ENCODE measurements around the gene PRTG. TPM values are rescaled to one million over a fixed set of nuclear protein-coding genes. Genes with fewer than 3 reads are reported as not detected.

Gene PRTG
- total RNA-seq, 1 donor from 2014 or later: 8.6 TPM

GRCh38 chr15:55681631-55682030, 61.3 kb downstream of the PRTG start:
- no peak overlapping the region for H3K4me3 ChIP-seq
- no peak for ATAC-seq
- no peak for TF ChIP-seq CTCF (IDR thresholded peaks at IDR 0.05)
- no peak for DNase-seq
- no peaks in the 10 kb centered on the region for H3K27me3 ChIP-seq
- no peaks in the 10 kb centered on the region for H3K9me3 ChIP-seq
- intact Hi-C loops (cut with DNase I): no loop called here
- no peaks in the 10 kb centered on the region for H3K4me1 ChIP-seq
- no peaks in the 10 kb centered on the region for H3K36me3 ChIP-seq
- no peak overlapping the region for H3K27ac ChIP-seq

- H3K9me3 ChIP-seq: no peaks in the 10 kb centered on the region
- no peak overlapping the region for H3K4me3 ChIP-seq
- ATAC-seq: no peak
- intact Hi-C loops (cut with DNase I): no loop called here
- TF ChIP-seq CTCF (IDR thresholded peaks at IDR 0.05): no peak
- no peak overlapping the region for H3K27ac ChIP-seq
- no peaks in the 10 kb centered on the region for H3K36me3 ChIP-seq
- H3K27me3 ChIP-seq: no peaks in the 10 kb centered on the region
- H3K4me1 ChIP-seq: no peaks in the 10 kb centered on the region
- DNase-seq: no peak
These were observed 66.4 kb downstream of the PRTG start for GRCh38 chr15:55676507-55676906.

- Histone ChIP-seq H3K4me3 (no peak overlapping the region), H3K27ac (no peak overlapping the region), H3K27me3 (no peaks in the 10 kb centered on the region), H3K36me3 (no peaks in the 10 kb centered on the region), H3K4me1 (no peaks in the 10 kb centered on the region), H3K9me3 (no peaks in the 10 kb centered on the region)
- ATAC-seq (no peak), DNase-seq (no peak)
- intact Hi-C loops (cut with DNase I): no loop called here
- no peak for TF ChIP-seq CTCF (IDR thresholded peaks at IDR 0.05)
These were observed 69.7 kb downstream of the PRTG start for GRCh38 chr15:55673287-55673686.

GRCh38 chr15:55669270-55669669, 73.7 kb downstream of the PRTG start:
- no peak overlapping the region for H3K4me3 ChIP-seq
- no peaks in the 10 kb centered on the region for H3K36me3 ChIP-seq
- H3K4me1 ChIP-seq: no peaks in the 10 kb centered on the region
- no peak overlapping the region for H3K27ac ChIP-seq
- no peaks in the 10 kb centered on the region for H3K27me3 ChIP-seq
- TF ChIP-seq CTCF (IDR thresholded peaks at IDR 0.05): no peak
- DNase-seq (no peak), ATAC-seq (no peak)
- no peaks in the 10 kb centered on the region for H3K9me3 ChIP-seq
- intact Hi-C loops (cut with DNase I): no loop called here

- no peak for DNase-seq
- Histone ChIP-seq H3K27me3 (no peaks in the 10 kb centered on the region), H3K36me3 (no peaks in the 10 kb centered on the region), H3K9me3 (no peaks in the 10 kb centered on the region), H3K27ac (no peak overlapping the region), H3K4me1 (no peaks in the 10 kb centered on the region), H3K4me3 (no peak overlapping the region)
- no peak for ATAC-seq
- TF ChIP-seq CTCF (IDR thresholded peaks at IDR 0.05): no peak
- intact Hi-C loops (cut with DNase I): no loop called here
These were observed 77.2 kb downstream of the PRTG start for GRCh38 chr15:55665605-55666227.

GRCh38 chr15:55661428-55661827, 81.5 kb downstream of the PRTG start:
- ATAC-seq: no peak
- intact Hi-C loops (cut with DNase I): no loop called here
- Histone ChIP-seq H3K9me3 (no peaks in the 10 kb centered on the region), H3K4me3 (no peak overlapping the region), H3K4me1 (no peaks in the 10 kb centered on the region), H3K36me3 (no peaks in the 10 kb centered on the region), H3K27me3 (no peaks in the 10 kb centered on the region), H3K27ac (no peak overlapping the region)
- TF ChIP-seq CTCF (IDR thresholded peaks at IDR 0.05): no peak
- no peak for DNase-seq
